OCI-M2 (cell line): Measurements from ENCODE around the gene CORO6.

Experiments
- DNase-seq: peaks from one replicate; lab custom pipeline; 2025; ENCODE audit not compliant: unreplicated experiment; lab: John Stamatoyannopoulos, UW

Gene CORO6

DNA sequence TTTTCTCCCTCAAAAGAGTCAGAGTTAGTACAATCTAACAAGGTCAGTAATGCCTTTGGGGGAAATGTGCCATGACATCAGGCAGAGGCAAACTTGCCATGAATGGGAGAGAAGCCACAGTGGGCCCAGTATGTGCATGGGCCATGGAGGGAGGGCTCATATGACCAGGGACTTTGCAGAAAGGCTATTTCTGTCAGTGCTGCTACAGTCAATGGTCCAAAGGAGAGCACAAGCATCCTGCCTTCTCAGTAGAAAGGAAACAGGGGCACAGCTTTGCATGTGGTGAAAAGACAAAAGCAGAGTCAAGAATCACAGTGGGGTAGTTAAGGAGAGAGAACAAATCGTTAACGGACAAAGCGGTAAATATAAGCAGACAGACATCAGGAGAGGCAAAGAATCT is 11.2 kb upstream of the CORO6 start:
- no peak for DNase-seq

DNA sequence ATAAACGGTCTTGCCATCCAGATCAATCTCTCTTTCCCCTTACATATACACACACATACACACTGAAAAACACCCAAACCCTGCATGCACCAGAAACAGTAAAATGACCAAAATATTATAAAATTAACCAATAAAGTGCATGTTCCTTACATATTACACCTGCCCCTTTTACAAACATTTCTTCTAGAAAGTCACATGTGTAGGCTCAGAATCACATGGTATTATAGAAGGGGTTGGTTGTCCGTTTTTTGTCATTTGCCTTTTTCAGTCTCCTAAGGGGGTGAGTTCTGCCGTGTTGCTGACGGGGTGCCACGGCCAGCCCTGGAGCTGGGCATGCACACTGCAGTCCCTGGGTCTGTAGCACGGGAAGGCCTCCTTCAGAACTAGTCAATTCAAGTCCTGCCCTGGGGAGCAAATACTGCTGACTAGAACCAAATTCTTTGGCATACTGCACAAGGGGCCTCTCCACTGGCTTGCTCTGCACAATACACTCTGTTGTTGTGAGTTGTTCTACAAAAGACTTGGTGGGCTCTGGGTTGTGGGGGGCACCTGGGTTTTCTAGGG is 8.0 kb upstream of the CORO6 start:
- DNase-seq: no peak

DNA sequence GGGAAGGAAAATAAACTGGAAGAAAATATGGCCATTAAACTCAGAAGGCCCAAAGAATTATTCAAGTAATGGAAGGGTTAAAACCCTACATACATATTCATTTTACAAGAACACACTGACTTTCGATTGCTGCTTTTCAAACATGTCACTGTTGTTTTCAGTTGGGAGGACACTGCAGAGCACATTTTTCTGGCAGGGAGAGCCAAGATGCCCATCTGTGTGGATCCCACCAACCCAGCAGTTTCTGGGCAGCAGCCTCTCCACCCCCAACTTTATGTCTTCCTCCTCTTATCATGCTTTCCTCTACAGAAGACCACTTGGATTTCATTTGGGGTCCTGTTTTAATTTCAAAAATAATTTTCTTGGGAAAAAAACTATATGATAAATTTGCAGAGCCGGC is 7.1 kb upstream of the CORO6 start:
- no peak for DNase-seq

DNA sequence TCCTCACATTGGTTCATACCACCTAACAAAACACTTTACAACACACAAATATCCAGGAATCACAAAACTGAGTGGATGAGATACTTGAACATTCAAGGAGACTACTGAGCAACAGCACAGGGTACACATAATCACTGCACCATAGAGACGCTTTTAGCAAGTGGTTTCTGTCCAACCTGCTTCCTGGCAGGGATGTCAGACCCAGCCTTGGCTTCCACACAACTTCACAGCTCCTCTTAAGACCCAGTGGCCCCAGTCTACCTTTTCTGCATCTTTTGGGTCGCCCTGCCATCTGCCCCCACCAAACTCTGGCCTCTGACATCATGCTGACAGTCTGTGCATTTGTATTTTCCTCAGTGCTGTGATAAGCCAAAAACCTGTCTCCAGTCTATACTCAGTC is 5.9 kb upstream of the CORO6 start:
- DNase-seq: no peak

DNA sequence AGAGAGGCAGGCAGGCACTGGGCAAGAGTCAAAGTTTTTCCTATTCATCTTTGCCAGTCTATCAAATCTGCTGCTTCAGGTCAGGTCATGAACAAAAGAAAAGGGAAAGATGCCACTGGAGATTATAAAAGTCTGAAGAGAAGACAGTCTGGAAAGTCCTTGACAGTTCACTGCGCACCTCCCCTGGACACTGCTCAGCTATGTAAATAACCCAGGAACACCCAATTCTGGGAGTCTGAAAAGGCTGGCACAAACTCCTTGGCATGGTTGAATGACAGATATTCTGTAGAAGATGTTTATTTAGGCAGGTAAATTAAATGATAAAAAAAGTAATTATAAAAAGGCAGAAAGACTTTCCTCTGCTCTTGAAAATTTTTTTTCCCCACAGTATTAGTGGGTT is 5.2 kb upstream of the CORO6 start:
- no peak for DNase-seq

DNA sequence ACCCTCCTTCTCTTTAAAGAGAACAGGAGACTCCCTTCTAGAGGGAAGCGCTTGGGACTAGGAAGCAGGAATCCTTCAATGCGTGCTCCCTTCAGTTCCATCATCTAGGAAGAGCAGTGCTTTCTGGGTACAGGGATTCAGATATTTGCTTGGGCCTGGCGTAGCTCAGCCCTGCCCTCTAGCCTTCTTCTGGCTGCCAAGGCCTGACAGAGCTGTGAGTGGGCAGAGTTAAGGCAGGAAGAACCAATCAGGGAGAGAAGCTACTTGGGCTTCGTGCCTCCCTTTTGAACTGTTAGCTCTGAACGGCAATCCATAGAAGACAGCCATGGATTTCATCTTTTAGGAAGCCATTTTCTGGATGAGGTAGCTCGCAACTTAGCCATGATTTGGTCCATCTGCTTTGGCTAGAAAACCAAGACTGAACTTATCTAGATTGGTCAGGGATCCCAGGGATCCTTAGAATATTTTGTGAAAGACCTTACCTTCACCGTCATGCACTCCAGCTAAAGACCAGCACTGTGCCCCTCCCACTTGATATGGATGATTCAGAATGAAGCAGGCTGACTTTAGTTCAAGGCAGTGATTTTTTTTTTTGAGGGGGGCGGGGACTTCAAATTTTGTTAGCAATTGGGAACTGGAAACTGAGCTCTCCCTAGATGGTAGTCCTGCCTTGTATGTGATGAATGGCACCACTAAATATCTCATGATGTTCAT is 2.5 kb upstream of the CORO6 start:
- DNase-seq: no peak

DNA sequence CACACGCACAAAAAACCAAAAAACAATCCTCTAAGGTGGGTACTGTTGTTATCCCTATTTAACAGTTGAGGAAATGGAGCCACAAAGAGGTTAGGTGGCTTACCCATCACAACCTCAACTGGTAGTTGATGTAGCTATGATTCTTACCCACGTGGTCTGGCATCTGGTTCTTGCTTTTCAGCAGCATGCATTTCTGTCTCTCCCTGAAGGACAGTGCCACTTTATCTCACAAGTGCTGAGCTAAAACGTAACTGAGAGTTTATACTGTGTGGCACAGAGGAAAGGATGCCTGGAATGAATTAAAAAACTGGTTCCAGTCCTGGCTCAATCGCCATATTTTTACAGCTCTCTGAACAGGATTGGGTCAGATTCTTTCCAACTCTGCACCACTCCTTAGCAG is 1.9 kb upstream of the CORO6 start:
- DNase-seq: no peak

DNA sequence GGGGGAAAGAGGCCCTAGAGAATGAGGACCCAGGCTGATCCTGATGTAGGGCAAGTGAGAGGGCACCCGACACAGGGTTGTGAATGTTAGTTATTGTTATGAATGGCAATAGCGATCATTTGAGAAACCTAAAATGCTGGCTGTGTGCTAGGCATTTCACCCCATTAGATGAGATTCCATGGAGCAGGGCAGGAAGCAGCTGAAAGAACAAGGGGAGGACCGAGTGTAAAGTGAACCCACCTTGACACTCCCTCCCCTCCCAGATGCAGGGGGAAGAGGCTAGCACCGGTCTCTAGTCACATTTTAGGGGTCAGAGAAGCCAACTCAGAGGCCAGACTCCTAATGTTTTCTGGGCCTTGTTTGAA is 553 bp upstream of the CORO6 start:
- no peak for DNase-seq

DNA sequence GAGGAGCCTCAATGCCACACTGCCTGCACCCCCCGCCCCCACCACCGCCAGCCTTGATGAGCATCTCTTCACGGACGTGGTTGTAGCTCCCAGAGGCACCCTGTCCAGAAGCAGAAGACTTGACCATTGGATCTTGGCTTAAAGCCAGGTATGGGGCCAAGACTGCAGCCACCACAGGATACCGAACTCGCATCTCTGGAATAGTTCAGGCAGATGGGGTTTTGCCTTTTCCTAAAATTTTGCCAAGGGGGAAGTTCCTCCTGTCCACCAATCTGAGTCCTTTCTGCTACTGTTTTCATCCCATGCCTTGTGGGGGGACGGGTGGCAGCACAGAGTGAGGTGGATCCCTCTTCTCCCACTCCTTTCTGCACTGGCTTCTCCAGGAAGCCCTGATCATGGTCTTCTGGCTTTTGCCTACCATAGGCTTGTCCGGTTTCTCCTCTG is 939 bp downstream of the CORO6 start:
- no peak for DNase-seq

DNA sequence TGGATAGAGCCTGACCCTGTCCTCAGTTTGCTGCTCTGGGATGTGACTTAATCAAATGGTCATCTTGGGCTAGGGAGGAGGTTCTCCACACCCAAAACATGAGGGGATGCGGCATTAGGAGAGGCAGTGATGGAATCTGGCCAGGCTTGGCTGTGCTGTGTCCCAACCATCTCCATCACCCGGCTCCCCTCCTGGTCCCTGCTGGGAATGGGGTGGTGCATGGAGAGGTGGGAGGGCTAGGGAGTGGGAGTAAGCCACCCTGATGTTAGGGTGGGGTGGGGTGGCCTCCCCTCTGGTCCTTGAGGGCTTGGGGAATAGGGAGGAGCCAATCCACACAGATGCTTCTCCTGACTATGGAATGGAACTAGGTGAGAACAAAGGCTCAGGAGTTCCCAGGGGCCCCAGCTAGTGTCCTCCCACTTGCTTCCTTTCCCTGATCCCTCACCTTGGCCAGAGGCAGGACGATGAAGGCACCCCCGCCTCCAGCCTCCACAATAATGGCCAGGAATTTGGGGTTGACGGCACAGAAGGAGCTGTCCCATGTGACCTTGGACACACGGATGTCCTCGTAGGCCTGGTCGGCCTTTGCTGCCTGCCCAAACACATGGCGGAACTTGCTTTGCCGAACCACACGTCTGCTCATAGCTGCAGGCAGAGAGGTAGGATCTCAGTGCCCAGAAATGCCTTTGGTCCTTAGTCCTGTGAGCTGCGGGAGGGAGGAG is 1.8 kb downstream of the CORO6 start:
- no peak for DNase-seq

DNA sequence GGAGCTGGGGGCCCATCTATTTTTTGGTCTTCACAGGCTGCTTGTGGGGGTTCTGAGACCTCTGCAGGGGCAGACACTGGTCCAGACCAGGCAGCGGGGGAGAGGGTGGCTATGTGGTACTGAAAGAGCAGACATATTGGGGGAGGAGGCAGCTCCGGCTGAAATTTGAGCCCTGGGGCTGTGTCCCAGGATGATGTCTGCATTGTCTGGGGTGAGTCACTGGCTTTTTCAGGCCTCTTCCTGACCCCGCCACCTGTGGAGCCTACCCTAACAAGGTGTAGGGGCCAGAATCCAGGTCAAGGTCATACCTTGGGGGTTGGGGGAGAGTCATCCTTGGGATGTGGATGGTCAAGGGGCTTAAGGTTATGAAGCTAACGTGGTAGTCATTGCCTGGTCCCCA is 2.4 kb downstream of the CORO6 start:
- no peak for DNase-seq

DNA sequence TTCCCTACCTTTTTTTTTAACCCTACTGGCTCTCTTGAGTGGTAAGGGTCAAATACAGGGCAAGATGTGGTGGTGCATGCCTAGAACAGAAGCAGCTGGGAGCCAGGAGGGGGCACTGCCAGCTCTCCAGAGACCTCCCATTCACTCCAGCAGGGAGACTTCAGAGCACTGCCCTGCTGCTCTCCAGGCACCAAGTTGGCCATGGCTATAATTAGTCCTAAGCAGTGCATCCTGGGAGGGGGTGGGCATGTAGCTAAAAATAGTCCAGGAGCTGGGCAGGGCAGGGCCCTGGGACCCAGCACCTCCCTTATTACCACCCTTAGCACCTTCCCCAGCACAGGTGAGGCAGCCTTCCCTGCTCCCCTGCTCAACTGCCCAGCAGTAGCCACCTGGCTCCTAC is 3.5 kb downstream of the CORO6 start:
- no peak for DNase-seq

DNA sequence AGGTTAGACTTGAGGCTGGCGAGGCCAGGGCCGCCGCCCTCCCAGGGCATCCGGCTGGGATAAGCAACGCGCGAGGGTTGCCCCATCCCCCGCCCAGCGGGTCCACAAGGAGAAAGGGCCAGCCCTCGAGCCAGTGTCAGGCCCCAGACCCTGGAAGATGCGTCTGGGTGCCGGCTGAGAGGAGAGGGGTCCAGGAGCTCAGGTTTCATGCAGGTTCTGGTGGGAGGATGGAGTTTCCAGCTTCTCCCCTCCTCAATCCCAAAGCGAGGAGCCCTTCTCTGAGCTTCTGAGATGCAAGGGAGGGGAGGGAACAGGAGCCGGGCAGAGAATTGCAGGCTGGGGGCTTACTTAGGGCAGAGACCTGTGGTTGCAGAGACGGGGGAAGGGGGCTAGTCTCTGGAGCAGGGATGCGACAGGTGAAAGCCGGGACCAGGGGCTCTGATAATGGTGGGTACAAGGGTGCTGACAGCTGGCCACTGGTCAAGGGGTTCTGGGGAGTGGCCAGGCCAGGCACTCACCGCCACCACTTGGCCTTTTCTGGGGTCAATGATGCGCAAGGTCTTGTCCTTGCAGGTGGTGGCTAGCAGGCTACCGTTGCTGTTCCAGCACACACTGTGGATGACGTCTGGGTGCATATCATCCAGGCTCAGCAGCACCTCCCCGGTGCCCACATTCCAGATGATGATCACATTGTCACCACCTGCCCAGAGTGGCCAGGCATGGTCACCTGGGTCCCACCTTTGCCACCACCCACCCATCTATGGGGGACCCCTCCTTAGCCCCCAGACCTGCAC is 4.2 kb downstream of the CORO6 start:
- DNase-seq: no peak

DNA sequence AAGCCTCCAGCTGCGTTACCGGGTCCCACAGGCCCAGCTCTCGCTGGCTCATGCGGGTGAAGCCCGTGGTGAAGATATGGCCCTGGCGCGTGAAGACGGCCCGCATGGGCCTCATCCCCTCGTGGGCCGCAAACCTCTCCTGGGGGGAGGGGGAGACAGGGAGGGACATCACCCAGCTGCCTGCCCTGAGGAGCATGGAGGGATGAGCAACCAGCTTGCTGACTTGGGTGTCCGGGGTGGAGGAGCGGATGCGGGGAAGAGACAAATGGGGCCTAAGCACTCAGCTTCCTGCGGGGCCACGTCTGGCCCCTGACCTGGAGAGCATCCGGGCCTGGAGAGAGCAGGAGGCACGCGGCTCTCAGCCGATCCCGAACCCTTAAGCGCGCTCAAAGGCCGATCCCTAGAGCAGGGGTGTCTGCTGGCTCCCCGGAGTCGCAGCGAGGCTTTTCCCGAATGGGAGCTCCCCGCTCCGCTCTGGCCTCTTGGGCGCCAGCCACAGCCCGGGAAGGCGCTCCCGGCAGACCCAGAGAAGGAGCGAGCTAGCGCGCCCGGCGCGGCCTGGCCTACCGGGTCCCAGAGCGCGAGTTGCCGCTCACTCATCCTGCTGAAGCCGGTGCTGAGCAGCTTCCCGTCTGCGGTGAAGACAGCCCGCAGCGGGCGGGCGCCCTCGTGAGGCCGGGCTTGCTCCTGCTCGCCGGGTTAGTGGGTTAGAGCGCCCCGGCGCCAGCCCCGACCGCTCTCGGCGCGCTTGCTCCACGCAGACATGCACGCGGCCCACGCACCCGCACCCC is 5.0 kb downstream of the CORO6 start:
- DNase-seq: no peak

DNA sequence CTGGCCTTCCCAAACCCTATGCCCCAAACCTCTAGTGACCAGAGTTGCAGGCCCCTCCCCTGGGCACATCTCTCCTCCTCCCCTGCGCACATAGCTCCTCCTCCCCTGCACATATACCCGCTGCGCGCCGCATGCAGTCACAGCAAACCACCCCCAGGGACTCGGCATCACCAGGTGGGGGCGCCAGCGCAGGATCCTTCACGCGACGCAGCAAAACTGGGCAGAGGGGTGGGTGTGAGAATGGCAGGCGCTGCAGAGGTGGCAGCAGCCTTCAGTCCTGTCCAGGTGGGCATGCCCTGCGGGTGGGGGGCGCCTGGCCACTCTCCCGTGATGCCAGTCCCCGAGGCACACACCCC is 5.6 kb downstream of the CORO6 start:
- DNase-seq: no peak

DNA sequence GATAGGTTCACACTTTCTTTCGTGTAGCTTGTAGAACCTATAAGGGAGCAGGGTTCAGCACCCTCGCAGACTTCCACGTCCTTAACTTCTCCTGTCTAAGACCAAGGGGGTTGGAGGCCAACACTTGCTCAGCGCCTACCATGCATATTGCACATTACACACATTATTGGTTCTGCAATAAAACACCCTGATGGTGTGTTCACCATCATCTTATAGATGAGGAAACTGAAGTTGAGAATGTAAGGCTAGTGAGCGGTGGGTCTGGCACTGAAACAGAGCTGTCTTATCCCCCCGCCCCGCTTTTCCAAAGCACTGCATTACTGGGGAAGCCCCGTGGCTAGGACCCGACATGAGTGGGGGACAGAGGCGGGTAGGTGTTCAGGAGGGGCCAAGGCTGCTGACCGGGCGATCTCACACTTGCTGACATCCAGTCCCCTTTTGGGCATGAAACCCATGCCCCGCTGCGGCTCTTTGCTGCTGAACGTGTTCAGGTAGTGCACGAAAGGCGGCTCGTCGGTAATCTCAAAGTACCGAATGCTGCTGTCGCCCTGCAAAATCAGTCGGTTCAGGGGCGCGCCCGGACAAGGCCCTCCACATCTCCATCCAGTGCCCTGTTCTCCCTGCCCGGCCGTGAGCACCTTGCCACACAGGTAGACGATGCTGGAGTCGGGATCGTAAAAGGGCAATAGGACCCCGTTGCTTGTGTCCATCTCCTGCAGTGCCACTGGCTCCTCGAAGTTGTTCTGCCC is 6.2 kb downstream of the CORO6 start:
- no peak for DNase-seq

DNA sequence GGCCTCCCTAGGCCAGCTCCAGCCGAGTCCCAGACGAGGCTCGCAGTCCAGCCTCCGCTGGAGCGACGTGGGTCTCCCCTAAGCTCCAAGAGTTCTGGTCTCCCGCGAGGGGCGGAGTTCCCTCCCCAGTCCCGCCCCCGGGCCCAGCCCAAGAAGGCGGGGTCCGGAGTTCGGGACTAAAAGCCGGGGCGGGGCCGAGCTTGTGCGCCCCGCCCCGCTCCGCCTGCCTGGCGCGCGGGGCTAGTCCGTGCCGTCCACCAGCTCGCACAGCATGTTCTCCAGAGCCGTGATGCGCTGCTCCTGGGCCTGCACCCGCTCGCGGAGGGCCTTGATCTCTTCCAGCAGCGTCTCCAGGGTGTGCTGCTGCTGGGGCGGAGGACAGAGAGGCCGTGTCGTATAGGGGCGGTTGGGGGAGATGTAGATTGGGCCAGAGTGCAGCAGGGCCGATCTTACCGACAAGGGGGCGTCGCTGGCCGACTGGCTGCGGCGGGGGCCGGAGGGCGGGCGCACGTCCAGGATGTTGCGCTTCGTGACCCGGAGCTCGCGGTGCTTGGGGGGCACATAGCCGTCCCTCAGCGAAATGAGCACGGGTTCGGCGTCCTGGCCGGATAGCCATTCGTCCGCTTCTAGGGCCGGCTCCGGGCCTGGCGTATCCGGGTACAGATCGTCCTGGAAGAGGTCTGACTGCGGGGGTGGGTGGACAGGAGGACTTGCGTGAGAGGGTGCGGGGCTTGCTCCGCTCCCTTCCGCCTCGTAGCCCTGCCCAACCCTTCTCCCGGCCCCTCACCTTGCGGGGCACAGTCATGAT is 7.0 kb downstream of the CORO6 start:
- peak; percentile 60 for DNase-seq

DNA sequence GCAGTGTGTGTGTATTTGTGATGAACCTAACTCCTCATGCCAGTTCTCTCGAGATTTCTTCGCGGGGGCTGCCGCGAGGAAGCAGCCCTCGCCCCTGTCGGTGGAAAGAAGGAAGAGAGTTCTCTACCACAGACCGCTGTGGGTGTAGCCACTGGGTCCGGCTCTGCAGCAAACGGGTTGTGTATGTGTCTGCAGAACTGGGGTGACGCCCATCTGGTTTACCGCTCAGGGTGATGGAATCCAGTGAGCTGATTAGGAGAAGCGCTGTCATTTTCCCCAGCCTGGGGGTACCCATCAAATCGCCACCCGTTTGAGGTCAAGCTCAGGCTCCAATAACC is 7.7 kb downstream of the CORO6 start:
- no peak for DNase-seq

DNA sequence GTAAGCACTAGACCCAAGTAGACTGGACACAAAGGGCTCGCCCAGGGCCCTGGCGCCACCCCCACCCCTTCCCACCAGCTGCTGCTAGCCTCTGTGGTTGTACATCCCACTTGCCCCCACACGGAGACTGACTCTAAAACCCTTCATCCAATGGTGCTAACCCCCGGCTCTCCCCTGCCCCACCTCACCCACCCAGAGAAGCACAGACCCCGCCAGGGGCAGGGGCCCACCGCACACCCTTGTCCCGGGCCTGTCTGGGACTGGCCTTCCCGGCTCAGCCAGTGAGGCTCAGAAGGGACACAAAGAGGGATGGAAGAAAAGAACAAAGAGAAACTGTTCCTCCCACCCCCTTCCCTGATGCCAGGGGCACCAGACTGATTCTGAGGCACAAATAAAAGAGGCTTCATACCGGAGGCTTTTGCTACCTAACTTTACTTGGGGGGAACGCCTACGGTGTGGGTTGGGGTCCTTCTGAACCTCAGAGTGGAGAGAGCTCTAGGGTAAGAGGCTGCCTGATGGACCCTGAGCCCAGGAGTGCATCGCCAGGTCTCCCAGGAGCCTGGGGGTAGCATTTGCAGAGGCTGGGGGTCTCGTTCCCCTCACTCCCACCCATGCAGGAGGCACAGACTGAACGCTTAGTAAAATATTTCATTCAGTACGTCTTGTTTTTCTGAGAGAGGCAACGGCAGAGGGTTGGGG is 8.2 kb downstream of the CORO6 start:
- no peak for DNase-seq
